Right cardiac atrium (tissue), 5 donors: Measurements from ENCODE around the gene ADAMTS5. TPM values are rescaled to one million over a fixed set of nuclear protein-coding genes. Genes with fewer than 3 reads are reported as not detected.

Source experiments
- ATAC-seq, 2 donors: fragments of 200-7000 bp; cut with Tn5 transposase; one replicate each; pipeline versions ENCODE4 v1.8.0 to v1.9.1; 2020; ENCODE audit warnings: moderate library complexity in 2 of 2, mild to moderate bottlenecking in 1 of 2
- DNase-seq, 3 donors: peaks; one replicate each; pipeline ENCODE4 v3.0.0-alpha.2; 2020
- H3K27ac ChIP-seq: one replicate; pipeline ENCODE4 v1.5.1; 2013; ENCODE audit warnings: mild to moderate bottlenecking, low read length, control low read depth, moderate library complexity
- H3K27me3 ChIP-seq: one replicate; pipeline ENCODE4 v1.6.1; 2013; ENCODE audit not compliant: control insufficient read depth, insufficient read depth
- H3K4me1 ChIP-seq: one replicate; pipeline ENCODE4 v1.6.1; 2013; ENCODE audit warnings: low read length; ENCODE audit not compliant: control insufficient read depth, insufficient read depth
- H3K4me3 ChIP-seq: one replicate; pipeline ENCODE4 v1.5.1; 2013; ENCODE audit warnings: low read length, control low read depth
- H3K9me3 ChIP-seq: one replicate; pipeline ENCODE4 v1.6.1; 2013; ENCODE audit warnings: low read length; ENCODE audit not compliant: control insufficient read depth
- WGBS: extraction: QIAGEN DNeasy Blood & Tissue Kit; methylation state at CpG from one replicate; pipeline ENCODE4 v1.1.7; 2013; 5-methylcytosine and 5-hydroxymethylcytosine counted together
- intact Hi-C, 4 donors: fragments of 100-400 bp; cut with DNase I; formaldehyde crosslinking; loops; one replicate each; pipeline versions ENCODE4 v1.11.0 to v1.14.0; 2022 to 2023
- polyA plus RNA-seq: library from polyadenylated mRNA; stranded (reverse); fragments of 200-250 nt; gene quantifications from one replicate; pipeline ENCODE4 v1.2.3, GENCODE V29; 2013
- total RNA-seq, 4 donors: library from RNA; stranded (reverse); fragmentation: NEBNext Ultra II Directional; extraction: Animal tissue kit (Norgen Biotek cat#: 25700); gene quantifications; one replicate each; pipeline ENCODE4 v1.2.1, GENCODE V29; 2021
- donor health status: healthy with polysubstance abuse.
- donor health status: DM: no; HTN: yes; CAD: no.
- donor health status: DM: no; HTN: no; CAD: no.
- donor health status: DM: no; HTN: yes; CAD: no; lungs with severe emphysema.
- donor health status: DM: yes; HTN: yes; CAD: no.

ADAMTS5 gene
- total and polyA plus RNA-seq, 5 donors, result 1.3 to 4.8 (median 2.6) TPM

- no peaks in the 10 kb centered on the region for H3K27me3 ChIP-seq
- WGBS, result 95% methylated on average over 2 of the region's 2 CpGs
- H3K4me3 ChIP-seq, result no peak overlapping the region
- DNase-seq (no peak), ATAC-seq (no peak)
- H3K9me3 ChIP-seq, result no peaks in the 10 kb centered on the region
- H3K4me1 ChIP-seq, result no peaks in the 10 kb centered on the region
- no peak overlapping the region for H3K27ac ChIP-seq
- intact Hi-C loops, result no loop called here
Measured at GRCh38 chr21:26925122-26925521, 41.8 kb downstream of the ADAMTS5 start.

- H3K4me3 ChIP-seq, result no peak overlapping the region
- H3K4me1 ChIP-seq, result no peaks in the 10 kb centered on the region
- H3K9me3 ChIP-seq, result no peaks in the 10 kb centered on the region
- WGBS, result 94% methylated on average over 10 of the region's 10 CpGs
- no peak for ATAC-seq
- no peak overlapping the region for H3K27ac ChIP-seq
- intact Hi-C loops, result no loop called here
- no peaks in the 10 kb centered on the region for H3K27me3 ChIP-seq
- DNase-seq, result no peak
Measured at GRCh38 chr21:26923986-26924385, 42.9 kb downstream of the ADAMTS5 start.

- no peak overlapping the region for H3K27ac ChIP-seq
- no peaks in the 10 kb centered on the region for H3K4me1 ChIP-seq
- DNase-seq, result no peak
- no peaks in the 10 kb centered on the region for H3K27me3 ChIP-seq
- no peak overlapping the region for H3K4me3 ChIP-seq
- ATAC-seq, result no peak
- intact Hi-C loops, result no loop called here
- no peaks in the 10 kb centered on the region for H3K9me3 ChIP-seq
Measured at GRCh38 chr21:26920055-26920454, 46.8 kb downstream of the ADAMTS5 start.

- no peak overlapping the region for H3K4me3 ChIP-seq
- H3K9me3 ChIP-seq, result peaks cover 3% of the 10 kb centered on the region
- no peaks in the 10 kb centered on the region for H3K27me3 ChIP-seq
- no peak overlapping the region for H3K27ac ChIP-seq
- DNase-seq (no peak), ATAC-seq (no peak)
- intact Hi-C loops, result no loop called here
- H3K4me1 ChIP-seq, result no peaks in the 10 kb centered on the region
- WGBS, result 86% methylated on average over 8 of the region's 8 CpGs
Measured at GRCh38 chr21:26918323-26919079, 48.4 kb downstream of the ADAMTS5 start.

- no peak for ATAC-seq
- peaks cover 3% of the 10 kb centered on the region for H3K9me3 ChIP-seq
- no peak overlapping the region for H3K4me3 ChIP-seq
- DNase-seq, result no peak
- no peak overlapping the region for H3K27ac ChIP-seq
- WGBS, result 88% methylated on average over 2 of the region's 2 CpGs
- no peaks in the 10 kb centered on the region for H3K4me1 ChIP-seq
- H3K27me3 ChIP-seq, result no peaks in the 10 kb centered on the region
- intact Hi-C loops, result no loop called here
Measured at GRCh38 chr21:26916799-26917198, 50.1 kb downstream of the ADAMTS5 start.

GRCh38 chr21:26914557-26914956 is 52.3 kb downstream of the ADAMTS5 start:
- Histone ChIP-seq H3K27me3 (no peaks in the 10 kb centered on the region), H3K9me3 (peaks cover 3% of the 10 kb centered on the region), H3K4me1 (no peaks in the 10 kb centered on the region), H3K27ac (no peak overlapping the region), H3K4me3 (no peak overlapping the region)
- DNase-seq (no peak), ATAC-seq (no peak)
- intact Hi-C loops, result no loop called here

GRCh38 chr21:26912466-26912865 is 54.4 kb downstream of the ADAMTS5 start:
- H3K27me3 ChIP-seq, result no peaks in the 10 kb centered on the region
- peaks cover 3% of the 10 kb centered on the region for H3K9me3 ChIP-seq
- no peak overlapping the region for H3K27ac ChIP-seq
- WGBS, result 84% methylated on average over 1 of the region's 1 CpG
- H3K4me1 ChIP-seq, result no peaks in the 10 kb centered on the region
- DNase-seq (no peak), ATAC-seq (no peak)
- no peak overlapping the region for H3K4me3 ChIP-seq
- intact Hi-C loops, result no loop called here

GRCh38 chr21:26909972-26910371 is 56.9 kb downstream of the ADAMTS5 start:
- H3K27me3 ChIP-seq, result no peaks in the 10 kb centered on the region
- no peak for DNase-seq
- WGBS, result 66% methylated on average over 3 of the region's 3 CpGs
- H3K4me3 ChIP-seq, result no peak overlapping the region
- peaks cover 3% of the 10 kb centered on the region for H3K9me3 ChIP-seq
- no peak for ATAC-seq
- no peak overlapping the region for H3K27ac ChIP-seq
- no peaks in the 10 kb centered on the region for H3K4me1 ChIP-seq
- intact Hi-C loops, result no loop called here

GRCh38 chr21:26900980-26901379 is 65.9 kb downstream of the ADAMTS5 start:
- intact Hi-C loops, result no loop called here
- no peaks in the 10 kb centered on the region for H3K27me3 ChIP-seq
- WGBS, result 93% methylated on average over 4 of the region's 4 CpGs
- ATAC-seq (no peak), DNase-seq (no peak)
- H3K4me3 ChIP-seq, result no peak overlapping the region
- no peaks in the 10 kb centered on the region for H3K9me3 ChIP-seq
- H3K27ac ChIP-seq, result no peak overlapping the region
- no peaks in the 10 kb centered on the region for H3K4me1 ChIP-seq

GRCh38 chr21:26892151-26892550 is 74.7 kb downstream of the ADAMTS5 start:
- Histone ChIP-seq H3K9me3 (no peaks in the 10 kb centered on the region), H3K27ac (no peak overlapping the region), H3K4me3 (no peak overlapping the region), H3K4me1 (no peaks in the 10 kb centered on the region), H3K27me3 (no peaks in the 10 kb centered on the region)
- no peak for ATAC-seq
- intact Hi-C loops, result no loop called here
- DNase-seq, result no peak
- WGBS, result 67% methylated on average over 1 of the region's 1 CpG

- Histone ChIP-seq H3K27ac (no peak overlapping the region), H3K9me3 (no peaks in the 10 kb centered on the region), H3K4me3 (no peak overlapping the region), H3K4me1 (no peaks in the 10 kb centered on the region), H3K27me3 (no peaks in the 10 kb centered on the region)
- intact Hi-C loops, result no loop called here
- 64% methylated on average over 5 of the region's 5 CpGs for WGBS
- DNase-seq (no peak), ATAC-seq (no peak)
Measured at GRCh38 chr21:26888931-26889330, 78.0 kb downstream of the ADAMTS5 start.

- no peak overlapping the region for H3K27ac ChIP-seq
- H3K4me3 ChIP-seq, result no peak overlapping the region
- intact Hi-C loops, result no loop called here
- no peaks in the 10 kb centered on the region for H3K27me3 ChIP-seq
- ATAC-seq (no peak), DNase-seq (no peak)
- no peaks in the 10 kb centered on the region for H3K9me3 ChIP-seq
- no peaks in the 10 kb centered on the region for H3K4me1 ChIP-seq
Measured at GRCh38 chr21:26888256-26888655, 78.6 kb downstream of the ADAMTS5 start.
